NCI-H1417 (cell line): ENCODE data around the gene TRPM3.

Experiments used
- DNase-seq, 3 experiments: peaks; one replicate each; lab custom pipeline; 2025; lab: John Stamatoyannopoulos, UW

Gene TRPM3

GRCh38 chr9:71121275-71122021, at the start of gene TRPM3:
Gene TRPM3 (minus strand): TSS chr9:71121621. CDS start chr9:71121354, 267 bp downstream.
- DNase-seq: no peak

GRCh38 chr9:71168418-71168817, 47.0 kb upstream of the TRPM3 start:
- no peak for DNase-seq

- DNase-seq: no peak
Observed at GRCh38 chr9:71162126-71162525, 40.7 kb upstream of the TRPM3 start.

DNA sequence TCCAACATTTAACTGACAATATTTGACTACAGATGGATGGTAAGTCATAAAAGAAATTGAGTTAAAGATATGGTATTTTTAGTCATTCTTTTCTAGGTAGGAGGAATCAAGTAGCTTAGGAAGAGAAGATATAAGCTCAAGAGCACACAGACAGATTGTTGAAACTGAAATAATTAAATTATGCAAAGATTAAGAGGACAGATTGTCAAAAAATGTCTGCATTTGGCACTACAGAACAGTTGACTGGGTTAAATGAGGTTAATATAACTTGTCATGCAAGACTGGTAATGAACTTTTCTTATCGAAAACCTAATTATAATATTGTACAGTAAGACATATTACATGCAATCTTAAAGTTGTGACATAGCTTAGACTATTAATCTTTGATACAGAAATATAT, 36.3 kb upstream of the TRPM3 start:
- no peak for DNase-seq

GRCh38 chr9:71147368-71147767, 25.9 kb upstream of the TRPM3 start:
- DNase-seq: no peak

DNA sequence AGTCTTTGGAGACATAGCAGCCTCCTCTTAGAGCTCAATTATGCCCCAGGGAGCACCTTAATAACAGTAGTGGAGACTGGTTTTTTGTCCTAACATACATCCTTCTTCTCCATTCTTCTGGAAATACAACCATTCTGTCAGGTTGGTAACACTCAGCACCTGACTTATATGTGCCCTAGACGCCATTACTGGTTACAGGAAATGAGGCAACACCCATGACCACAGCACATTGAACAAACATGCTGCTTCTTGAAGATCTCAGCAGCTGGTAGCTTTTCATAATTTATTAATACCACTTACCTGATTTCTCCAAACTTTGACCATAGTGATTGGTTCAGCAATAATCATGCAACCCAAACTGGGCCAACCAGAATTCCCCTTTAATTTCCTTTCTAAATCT, 25.1 kb upstream of the TRPM3 start:
- DNase-seq: no peak

DNA sequence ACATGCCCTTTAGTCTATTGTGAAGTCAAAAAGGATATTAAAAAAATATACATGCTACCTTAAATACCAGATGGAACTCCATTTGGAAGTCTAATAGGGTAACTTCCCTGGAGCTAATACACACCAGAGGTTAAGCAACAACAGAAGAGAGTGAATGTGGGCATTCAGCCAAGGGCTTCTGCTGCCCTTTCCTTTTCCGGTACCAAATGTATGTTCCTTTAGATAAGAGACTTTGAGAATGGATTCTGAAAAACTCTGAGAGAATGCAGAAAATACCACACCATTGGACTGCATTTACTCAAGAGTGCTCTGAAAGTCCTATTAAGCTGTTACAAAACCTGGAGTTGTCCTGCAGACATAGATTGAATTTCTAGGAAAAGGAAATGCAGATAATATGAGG, 23.8 kb upstream of the TRPM3 start:
- DNase-seq: peak in 1 of 3 experiments; percentile 43

DNA sequence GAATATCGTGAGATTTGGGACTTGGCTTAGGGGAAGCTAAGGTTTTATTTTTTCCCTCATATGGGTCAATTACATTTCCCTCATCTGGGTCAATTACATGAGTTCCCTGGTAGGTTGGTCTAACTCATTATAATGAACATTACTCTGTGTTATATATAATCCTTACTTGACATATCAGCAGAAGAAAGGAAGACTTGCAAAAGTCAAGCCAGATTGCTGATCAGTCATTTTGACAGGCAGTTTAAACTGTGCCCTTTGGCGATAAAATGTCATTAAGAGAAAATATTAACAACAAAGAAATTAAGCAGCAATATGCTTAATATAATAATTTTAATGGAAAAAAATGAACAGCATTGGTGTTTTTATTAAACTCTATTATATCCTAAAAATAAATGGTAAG, 23.1 kb upstream of the TRPM3 start:
- DNase-seq: no peak

- DNase-seq: peak in 1 of 3 experiments; percentile 32
Observed at GRCh38 chr9:71136696-71137095, 15.3 kb upstream of the TRPM3 start.

DNA sequence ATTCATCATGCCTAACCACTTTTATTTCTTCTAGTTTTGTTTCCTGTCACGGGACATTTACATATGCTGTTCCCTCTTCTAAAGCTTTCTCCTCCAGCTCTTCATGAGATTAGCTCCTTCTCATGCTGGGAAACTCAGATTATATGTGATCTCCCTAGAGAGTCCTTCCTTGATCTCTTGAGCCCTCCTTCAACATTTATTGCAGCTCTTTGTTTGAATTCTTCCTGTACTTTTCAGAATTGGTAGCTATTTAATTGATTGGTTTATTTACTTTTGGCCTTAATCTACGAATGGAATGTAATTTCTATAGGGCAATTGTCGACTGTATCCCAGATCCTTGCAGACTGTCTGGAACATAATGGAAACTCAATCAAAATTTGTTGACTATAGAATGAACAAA, 9.7 kb upstream of the TRPM3 start:
- DNase-seq: peak in 1 of 3 experiments; percentile 16

DNA sequence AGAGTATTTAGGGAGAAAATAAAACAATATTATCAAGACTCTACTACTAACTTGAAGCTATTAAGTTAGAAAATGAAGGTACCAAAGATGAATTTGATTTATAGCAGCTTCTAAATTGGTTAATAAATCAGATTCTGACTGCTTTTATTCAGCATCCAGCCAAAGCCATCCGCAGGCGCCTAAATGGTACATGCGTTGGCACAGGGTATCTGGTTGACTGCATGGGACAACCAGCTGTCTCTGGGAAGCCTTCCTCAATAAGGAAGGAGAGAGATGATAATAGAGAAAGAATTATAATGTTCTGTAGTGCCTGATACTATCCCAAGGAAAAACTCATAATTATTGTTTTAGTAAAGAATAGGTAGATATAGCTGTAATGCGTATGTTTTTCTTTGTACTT, 9.1 kb upstream of the TRPM3 start:
- no peak for DNase-seq

DNA sequence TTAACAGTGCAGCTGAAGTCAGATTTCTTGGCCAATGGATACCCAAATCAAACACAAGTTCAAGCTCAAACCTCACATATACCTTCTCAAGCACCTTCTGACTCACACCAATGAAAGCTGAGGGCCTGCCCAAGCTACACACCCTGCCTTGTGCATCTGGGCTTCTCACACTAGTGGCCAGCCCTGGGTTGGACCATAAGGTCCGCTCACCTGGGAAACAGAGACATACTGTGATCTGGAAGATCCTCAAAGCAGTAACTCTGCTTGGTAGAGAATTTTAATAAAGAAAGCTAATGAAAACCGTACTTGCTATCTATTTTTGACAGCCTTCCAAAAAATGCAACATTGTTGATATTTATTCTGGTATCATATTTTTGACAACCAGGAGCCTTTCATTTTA, 7.4 kb upstream of the TRPM3 start:
- no peak for DNase-seq

DNA sequence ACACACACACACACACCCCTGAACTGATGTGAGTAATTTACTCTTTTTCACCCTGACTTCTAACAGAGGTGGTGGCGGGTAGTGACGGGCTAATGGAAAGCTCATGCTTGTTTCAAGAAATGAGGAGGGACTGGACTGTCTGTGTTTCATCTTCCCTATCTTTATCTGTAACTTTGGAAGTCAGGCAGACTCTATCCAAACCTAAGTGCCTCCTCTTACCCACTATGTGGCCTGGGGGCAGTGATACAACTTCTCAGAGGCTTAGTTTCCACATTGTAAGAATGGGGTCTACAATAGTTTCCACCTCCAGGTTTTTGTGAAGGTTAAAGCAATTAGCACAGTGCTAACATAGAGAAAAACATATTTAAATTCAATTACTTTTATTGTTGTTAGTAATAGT, 5.9 kb upstream of the TRPM3 start:
- DNase-seq: no peak

GRCh38 chr9:71122421-71122820, 1.0 kb upstream of the TRPM3 start:
- DNase-seq: no peak

- no peak for DNase-seq
Observed at GRCh38 chr9:71122022-71122275, 528 bp upstream of the TRPM3 start.

- peak in 2 of 3 experiments; percentile 38 to 42 for DNase-seq
Observed at GRCh38 chr9:71120501-71121247, 747 bp downstream of the TRPM3 start.

DNA sequence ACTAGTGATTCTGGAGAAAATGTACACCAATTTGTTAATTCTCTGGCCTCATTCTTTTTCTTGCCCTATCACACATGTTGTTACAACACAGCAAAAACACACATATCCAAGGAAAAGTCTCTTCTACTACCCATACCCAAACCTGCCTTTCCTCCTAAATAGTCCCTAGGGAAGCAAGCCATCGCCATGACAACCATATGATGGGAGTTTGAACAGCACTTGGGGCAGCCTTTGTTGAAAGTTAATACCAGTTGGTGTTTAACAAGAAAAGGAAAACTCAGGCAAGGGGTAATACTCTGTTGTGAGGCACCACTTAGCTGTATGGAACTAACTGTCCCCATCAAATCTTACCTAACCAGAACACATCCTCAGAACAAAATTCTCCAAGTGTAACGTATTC, 1.7 kb downstream of the TRPM3 start:
- peak in 2 of 3 experiments; percentile 16 to 40 for DNase-seq

DNA sequence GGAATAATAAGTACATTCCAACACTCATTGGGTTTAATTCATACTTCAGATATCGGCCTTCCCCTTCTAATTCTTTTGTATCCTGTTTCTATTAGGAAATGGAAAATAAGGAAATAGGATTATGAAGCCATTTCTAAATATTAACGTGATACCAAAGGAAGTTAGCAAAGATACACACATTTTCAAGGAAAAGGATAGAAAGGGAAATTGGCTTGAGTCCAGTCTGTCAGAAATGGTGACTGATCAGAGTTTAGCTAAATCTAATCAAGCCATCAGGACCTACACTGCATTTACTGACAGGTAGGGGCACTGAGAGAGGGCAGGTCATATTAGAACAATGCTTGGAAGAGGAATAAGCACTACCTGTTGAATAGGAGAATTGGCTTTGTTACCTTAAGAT, 3.1 kb downstream of the TRPM3 start:
- no peak for DNase-seq

DNA sequence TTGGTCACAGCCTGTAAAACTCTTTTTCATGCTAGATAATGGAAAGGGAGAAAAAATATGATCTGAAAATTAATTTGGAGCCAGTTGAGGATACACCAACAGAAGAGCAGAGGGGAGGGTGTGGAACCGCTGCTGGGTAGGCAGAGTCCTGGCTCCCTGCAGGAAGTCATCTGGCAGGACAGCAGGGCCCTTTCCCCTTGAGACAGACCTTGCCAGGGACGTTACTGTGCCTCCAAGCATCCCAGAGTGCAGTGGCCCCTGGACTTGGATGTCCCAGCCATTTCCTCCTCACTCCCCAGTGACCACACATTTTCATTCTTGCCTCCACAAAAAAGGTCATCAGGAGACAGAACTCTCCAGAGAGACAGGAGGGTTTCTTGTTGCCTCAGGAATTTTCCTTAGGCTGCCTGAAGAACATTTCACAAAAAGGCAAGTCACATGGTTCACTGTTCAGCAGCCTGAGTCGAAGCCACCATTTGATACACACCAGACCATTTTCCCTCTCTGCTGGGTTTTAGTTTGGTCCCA, 5.9 kb downstream of the TRPM3 start:
- no peak for DNase-seq

DNA sequence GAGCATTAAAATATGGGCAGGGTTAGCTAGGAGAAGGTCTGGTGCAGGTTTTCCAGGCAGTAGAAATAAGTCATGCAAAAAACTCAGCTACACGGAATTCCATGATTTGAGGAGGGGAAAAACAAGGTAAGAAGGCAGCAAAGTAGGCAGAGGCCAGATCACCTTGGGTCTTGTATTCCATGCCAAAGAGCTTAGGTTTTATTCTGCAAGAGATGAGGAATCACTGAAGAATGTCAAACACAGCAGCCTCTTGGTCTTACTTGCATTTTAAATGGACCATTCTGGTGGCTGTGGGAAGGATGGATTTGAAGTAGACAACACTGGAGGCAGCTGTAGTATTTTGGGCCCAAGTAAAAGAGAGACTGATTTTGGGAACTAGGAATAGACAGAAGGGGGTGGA, 8.6 kb downstream of the TRPM3 start:
- no peak for DNase-seq

DNA sequence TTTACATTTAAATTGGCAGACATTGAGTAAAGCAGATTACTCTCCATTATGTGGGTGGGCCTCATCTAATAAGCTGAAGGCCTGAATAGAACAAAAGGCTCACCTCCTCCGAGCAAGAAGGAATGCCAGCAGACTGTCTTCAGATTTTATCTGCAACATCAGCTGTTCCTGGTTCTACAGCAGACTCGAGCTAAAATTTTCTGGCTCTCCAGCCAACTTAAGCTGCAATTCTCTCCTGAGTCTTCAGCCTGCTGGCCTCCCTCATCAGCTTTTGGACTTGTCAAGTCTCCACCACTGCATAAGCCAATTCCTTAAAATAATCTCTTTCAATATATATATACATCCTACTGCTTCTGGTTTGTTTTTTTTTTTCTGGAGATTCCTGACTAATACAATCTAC, 12.5 kb downstream of the TRPM3 start:
- no peak for DNase-seq

DNA sequence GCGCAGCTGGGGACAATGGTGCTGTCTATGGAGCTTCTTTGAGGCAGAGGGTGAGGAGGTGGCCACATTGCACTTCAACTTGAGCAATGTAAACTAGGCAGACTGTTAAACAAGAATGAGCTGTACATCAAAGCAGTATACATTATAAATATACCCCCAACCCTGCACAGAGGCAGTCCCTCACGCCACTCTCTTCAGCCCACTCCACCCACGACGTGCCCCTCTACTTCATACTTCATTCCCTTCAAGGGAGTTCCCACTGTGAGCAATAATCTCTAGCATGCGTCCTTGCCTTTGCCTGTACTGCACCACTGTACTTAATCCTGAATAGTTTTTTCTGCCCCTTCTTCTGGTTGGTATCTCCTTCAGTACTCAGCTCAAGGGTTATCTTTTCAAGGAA, 14.4 kb downstream of the TRPM3 start:
- no peak for DNase-seq

GRCh38 chr9:71105192-71105591, 16.2 kb downstream of the TRPM3 start:
- DNase-seq: no peak

GRCh38 chr9:71098801-71099200, 22.6 kb downstream of the TRPM3 start:
- no peak for DNase-seq
